Fibroblast of lung (primary cell): ENCODE measurements around the gene PHYHD1. TPM values are rescaled to one million over a fixed set of nuclear protein-coding genes. Genes with fewer than 3 reads are reported as not detected.

ENCODE experiments used
- DNase-seq, 2 donors: peaks; one replicate each; pipeline versions ENCODE4 v3.0.0 to v3.0.0-alpha.2; 2010; ENCODE audit warnings: low read depth in 2 of 2
- H2AFZ ChIP-seq: 2 replicates; pipeline ENCODE4 v1.5.1; 2012; ENCODE audit warnings: low read length, control low read depth, inconsistent platforms
- H3K27ac ChIP-seq: 2 replicates; pipeline ENCODE4 v1.5.1; 2011; ENCODE audit warnings: low read length, control low read depth; ENCODE audit not compliant: insufficient read depth
- H3K27me3 ChIP-seq: 2 replicates; pipeline ENCODE4 v1.5.1; 2011; ENCODE audit warnings: mild to moderate bottlenecking, low read length; ENCODE audit not compliant: control insufficient read depth, insufficient read depth
- H3K36me3 ChIP-seq: 2 replicates; pipeline ENCODE4 v1.5.1; 2011; ENCODE audit warnings: low read length; ENCODE audit not compliant: control insufficient read depth, insufficient read depth
- H3K4me1 ChIP-seq: 2 replicates; pipeline ENCODE4 v1.5.1; 2011; ENCODE audit warnings: low read length; ENCODE audit not compliant: control insufficient read depth, insufficient read depth; ENCODE audit errors: extremely low read depth
- H3K4me2 ChIP-seq: 2 replicates; pipeline ENCODE4 v1.5.1; 2011; ENCODE audit warnings: low read length, control low read depth; ENCODE audit not compliant: insufficient read depth; ENCODE audit errors: extremely low read depth
- H3K4me3 ChIP-seq, 4 experiments: fragments of 200-600 bp in 1 of 4; sonication (generic) in 1 of 4; replicated peaks in 1 of 4; 2 replicates each; pipeline ENCODE4 v1.5.1; 2011 to 2016; ENCODE audit warnings: low read length in 4 of 4, low read depth in 3 of 4, mild to moderate bottlenecking in 3 of 4, control low read depth in 2 of 4, inconsistent platforms in 1 of 4, mixed read lengths in 1 of 4; ENCODE audit not compliant: insufficient read depth in 1 of 4; ENCODE audit errors: control extremely low read depth in 1 of 4
- H3K79me2 ChIP-seq: 2 replicates; pipeline ENCODE4 v1.5.1; 2012; ENCODE audit warnings: mild to moderate bottlenecking, low read length, inconsistent platforms; ENCODE audit not compliant: control insufficient read depth, insufficient read depth
- H3K9ac ChIP-seq: 2 replicates; pipeline ENCODE4 v1.5.1; 2011; ENCODE audit warnings: mild to moderate bottlenecking, low read length, control low read depth; ENCODE audit not compliant: insufficient read depth
- H3K9me3 ChIP-seq: 2 replicates; pipeline ENCODE4 v1.5.1; 2012; ENCODE audit warnings: low read depth, low read length; ENCODE audit not compliant: control insufficient read depth, insufficient read depth
- H4K20me1 ChIP-seq: 2 replicates; pipeline ENCODE4 v1.5.1; 2011; ENCODE audit warnings: low read length; ENCODE audit not compliant: control insufficient read depth, insufficient read depth; ENCODE audit errors: extremely low read depth
- EZH2 ChIP-seq: IDR thresholded peaks from 2 replicates; pipeline ENCODE4 v1.5.1; 2012; ENCODE audit warnings: low read length, control low read depth, mild to moderate bottlenecking; ENCODE audit errors: missing control alignments
- polyA plus RNA-seq, 2 donors: library from polyadenylated mRNA; depleted of rRNA in 1 of 2; stranded (reverse) in 1 of 2; unstranded in 1 of 2; fragments of >200 nt; gene quantifications; 2 replicates each; pipeline ENCODE4 v1.2.1, GENCODE V29; 2011 to 2012; ENCODE audit warnings: missing spikeins in 1 of 2
- total RNA-seq: library from RNA; depleted of rRNA; stranded (reverse); fragments of >200 nt; gene quantifications from 2 replicates; pipeline ENCODE4 v1.2.1, GENCODE V29; 2014
- TF ChIP-seq, protein P1 (sequence below), 2 donors: IDR thresholded peaks in 1 of 2; conservative IDR thresholded peaks in 1 of 2; 1 replicate in 1 of 2; 2 replicates in 1 of 2; pipeline ENCODE4 v1.5.1; 2011 to 2012; ENCODE audit warnings: low read length in 2 of 2, control low read depth in 1 of 2, inconsistent platforms in 1 of 2, low read depth in 1 of 2, mild to moderate bottlenecking in 1 of 2

The PHYHD1 gene
- total and polyA plus RNA-seq, 2 donors (not counting 1 experiment from before 2014, with no cell fraction given), result 17.7 to 20.0 TPM

DNA sequence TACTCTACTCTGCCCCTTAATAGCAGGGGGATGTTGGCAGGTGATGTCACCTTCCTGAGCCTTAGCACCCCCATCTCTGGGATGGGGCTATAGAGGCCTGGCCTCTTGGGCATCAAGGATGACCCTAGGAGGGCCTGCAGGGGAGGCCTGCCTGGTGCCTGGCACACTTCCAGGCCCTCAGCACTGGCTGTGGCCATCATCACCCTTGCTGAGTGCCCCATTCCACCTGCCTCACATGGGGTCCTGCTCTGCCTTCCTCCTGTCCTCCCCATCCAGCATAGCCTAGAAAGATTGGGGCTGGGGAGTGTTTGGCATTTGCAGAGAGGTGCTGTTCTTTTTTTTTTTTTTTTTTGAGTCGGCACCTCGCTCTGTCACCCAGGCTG is 17.7 kb upstream of the PHYHD1 start:
- Histone ChIP-seq H4K20me1 (no peaks in the 10 kb centered on the region), H2AFZ (no peak overlapping the region), H3K4me2 (no peak overlapping the region), H3K9me3 (no peaks in the 10 kb centered on the region), H3K36me3 (peaks cover 10% of the 10 kb centered on the region), H3K4me1 (peaks cover 2% of the 10 kb centered on the region), H3K27ac (no peak overlapping the region), H3K79me2 (peaks cover 17% of the 10 kb centered on the region), H3K27me3 (no peaks in the 10 kb centered on the region), H3K9ac (no peak overlapping the region), H3K4me3 (no peak overlapping the region)
- TF ChIP-seq EZH2, result no peak
- TF ChIP-seq, protein P1, sequence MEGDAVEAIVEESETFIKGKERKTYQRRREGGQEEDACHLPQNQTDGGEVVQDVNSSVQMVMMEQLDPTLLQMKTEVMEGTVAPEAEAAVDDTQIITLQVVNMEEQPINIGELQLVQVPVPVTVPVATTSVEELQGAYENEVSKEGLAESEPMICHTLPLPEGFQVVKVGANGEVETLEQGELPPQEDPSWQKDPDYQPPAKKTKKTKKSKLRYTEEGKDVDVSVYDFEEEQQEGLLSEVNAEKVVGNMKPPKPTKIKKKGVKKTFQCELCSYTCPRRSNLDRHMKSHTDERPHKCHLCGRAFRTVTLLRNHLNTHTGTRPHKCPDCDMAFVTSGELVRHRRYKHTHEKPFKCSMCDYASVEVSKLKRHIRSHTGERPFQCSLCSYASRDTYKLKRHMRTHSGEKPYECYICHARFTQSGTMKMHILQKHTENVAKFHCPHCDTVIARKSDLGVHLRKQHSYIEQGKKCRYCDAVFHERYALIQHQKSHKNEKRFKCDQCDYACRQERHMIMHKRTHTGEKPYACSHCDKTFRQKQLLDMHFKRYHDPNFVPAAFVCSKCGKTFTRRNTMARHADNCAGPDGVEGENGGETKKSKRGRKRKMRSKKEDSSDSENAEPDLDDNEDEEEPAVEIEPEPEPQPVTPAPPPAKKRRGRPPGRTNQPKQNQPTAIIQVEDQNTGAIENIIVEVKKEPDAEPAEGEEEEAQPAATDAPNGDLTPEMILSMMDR (conservative IDR thresholded peaks at IDR 0.05 in 1 of 2, IDR thresholded peaks at IDR 0.05 in 1 of 2; ENCODE audit: low read depth in 1 of 2, low read length in 2 of 2), result no peak
- DNase-seq, result no peak

GRCh38 chr9:128903871-128904620 is 16.7 kb upstream of the PHYHD1 start:
- no peak overlapping the region for H3K27ac ChIP-seq
- H3K36me3 ChIP-seq, result peaks cover 20% of the 10 kb centered on the region
- H4K20me1 ChIP-seq, result no peaks in the 10 kb centered on the region
- TF ChIP-seq, protein P1 (conservative IDR thresholded peaks at IDR 0.05 in 1 of 2, IDR thresholded peaks at IDR 0.05 in 1 of 2; ENCODE audit: low read depth in 1 of 2, low read length in 2 of 2), result no peak
- TF ChIP-seq EZH2, result no peak
- H2AFZ ChIP-seq, result no peak overlapping the region
- DNase-seq, result peak; percentile 32 to 44
- H3K79me2 ChIP-seq, result peaks cover 20% of the 10 kb centered on the region
- H3K4me3 ChIP-seq, result no peak overlapping the region
- H3K27me3 ChIP-seq, result no peaks in the 10 kb centered on the region
- no peak overlapping the region for H3K4me2 ChIP-seq
- peaks cover 2% of the 10 kb centered on the region for H3K4me1 ChIP-seq
- no peak overlapping the region for H3K9ac ChIP-seq
- no peaks in the 10 kb centered on the region for H3K9me3 ChIP-seq

DNA sequence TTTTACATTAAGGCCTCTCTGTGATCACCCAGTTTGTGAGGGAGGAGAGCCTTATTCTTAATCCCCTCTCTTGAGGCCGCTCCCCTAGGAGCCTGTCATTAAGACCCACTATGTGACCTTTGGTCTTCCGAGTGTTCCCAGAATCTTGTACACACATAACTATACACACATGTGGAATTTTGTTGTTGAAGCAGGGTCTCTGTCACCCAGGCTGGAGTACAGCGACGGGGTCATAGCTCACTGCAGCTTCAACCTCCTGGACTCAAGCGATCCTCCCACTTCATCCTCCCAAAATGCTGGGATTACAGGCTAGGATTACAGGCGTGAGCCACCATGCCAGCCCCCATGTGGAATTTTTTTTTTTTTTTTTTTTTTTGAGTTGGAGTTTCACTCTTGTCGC is 14.8 kb upstream of the PHYHD1 start:
- DNase-seq, result no peak
- no peaks in the 10 kb centered on the region for H3K9me3 ChIP-seq
- no peak overlapping the region for H3K9ac ChIP-seq
- peaks cover 29% of the 10 kb centered on the region for H3K79me2 ChIP-seq
- H4K20me1 ChIP-seq, result no peaks in the 10 kb centered on the region
- no peak overlapping the region for H3K4me2 ChIP-seq
- no peak overlapping the region for H3K27ac ChIP-seq
- H2AFZ ChIP-seq, result no peak overlapping the region
- TF ChIP-seq EZH2, result no peak
- TF ChIP-seq, protein P1 (conservative IDR thresholded peaks at IDR 0.05 in 1 of 2, IDR thresholded peaks at IDR 0.05 in 1 of 2; ENCODE audit: low read depth in 1 of 2, low read length in 2 of 2), result no peak
- H3K36me3 ChIP-seq, result peaks cover 28% of the 10 kb centered on the region
- no peaks in the 10 kb centered on the region for H3K27me3 ChIP-seq
- H3K4me3 ChIP-seq, result no peak overlapping the region
- H3K4me1 ChIP-seq, result peaks cover 4% of the 10 kb centered on the region
